Measurements from ENCODE around the gene USP6NL. TPM values are rescaled to one million over a fixed set of nuclear protein-coding genes. Genes with fewer than 3 reads are reported as not detected.

The USP6NL gene
- total and polyA plus RNA-seq, 2 of the 13 experiments (the other 11 are each of a cell fraction or from before 2014, with no cell fraction given), result 10.5 to 22.9 TPM

DNA sequence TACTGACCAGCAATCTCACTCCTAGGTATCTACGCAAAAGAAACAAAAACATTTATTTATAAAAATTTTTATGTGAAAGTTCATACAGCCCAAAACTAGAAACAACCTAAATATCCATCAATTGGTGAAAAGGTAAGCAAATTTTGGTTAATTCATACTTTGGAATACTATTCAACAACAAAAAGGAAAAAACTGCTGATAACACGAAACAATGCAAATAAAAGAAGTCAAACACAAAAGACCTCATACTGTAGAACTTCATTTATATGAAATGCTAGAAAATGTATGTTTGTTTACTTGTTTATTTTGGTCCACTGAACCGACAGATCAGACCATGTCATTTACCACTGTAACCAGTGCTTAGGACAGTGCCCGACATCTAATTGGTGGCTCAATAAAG lies 60.3 kb downstream of the USP6NL start (continued):
- TF ChIP-seq, protein P1, sequence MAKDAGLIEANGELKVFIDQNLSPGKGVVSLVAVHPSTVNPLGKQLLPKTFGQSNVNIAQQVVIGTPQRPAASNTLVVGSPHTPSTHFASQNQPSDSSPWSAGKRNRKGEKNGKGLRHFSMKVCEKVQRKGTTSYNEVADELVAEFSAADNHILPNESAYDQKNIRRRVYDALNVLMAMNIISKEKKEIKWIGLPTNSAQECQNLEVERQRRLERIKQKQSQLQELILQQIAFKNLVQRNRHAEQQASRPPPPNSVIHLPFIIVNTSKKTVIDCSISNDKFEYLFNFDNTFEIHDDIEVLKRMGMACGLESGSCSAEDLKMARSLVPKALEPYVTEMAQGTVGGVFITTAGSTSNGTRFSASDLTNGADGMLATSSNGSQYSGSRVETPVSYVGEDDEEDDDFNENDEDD (CRISPR knock-in tag; IDR thresholded peaks at IDR 0.05; ENCODE audit: borderline replicate concordance), result no peak
- TF ChIP-seq, protein P2, sequence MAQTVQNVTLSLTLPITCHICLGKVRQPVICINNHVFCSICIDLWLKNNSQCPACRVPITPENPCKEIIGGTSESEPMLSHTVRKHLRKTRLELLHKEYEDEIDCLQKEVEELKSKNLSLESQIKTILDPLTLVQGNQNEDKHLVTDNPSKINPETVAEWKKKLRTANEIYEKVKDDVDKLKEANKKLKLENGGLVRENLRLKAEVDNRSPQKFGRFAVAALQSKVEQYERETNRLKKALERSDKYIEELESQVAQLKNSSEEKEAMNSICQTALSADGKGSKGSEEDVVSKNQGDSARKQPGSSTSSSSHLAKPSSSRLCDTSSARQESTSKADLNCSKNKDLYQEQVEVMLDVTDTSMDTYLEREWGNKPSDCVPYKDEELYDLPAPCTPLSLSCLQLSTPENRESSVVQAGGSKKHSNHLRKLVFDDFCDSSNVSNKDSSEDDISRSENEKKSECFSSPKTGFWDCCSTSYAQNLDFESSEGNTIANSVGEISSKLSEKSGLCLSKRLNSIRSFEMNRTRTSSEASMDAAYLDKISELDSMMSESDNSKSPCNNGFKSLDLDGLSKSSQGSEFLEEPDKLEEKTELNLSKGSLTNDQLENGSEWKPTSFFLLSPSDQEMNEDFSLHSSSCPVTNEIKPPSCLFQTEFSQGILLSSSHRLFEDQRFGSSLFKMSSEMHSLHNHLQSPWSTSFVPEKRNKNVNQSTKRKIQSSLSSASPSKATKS (CRISPR knock-in tag; IDR thresholded peaks at IDR 0.05), result no peak
- TF ChIP-seq ZNF263 (CRISPR knock-in tag; IDR thresholded peaks at IDR 0.05) (no peak), FOXK1 (CRISPR knock-in tag; IDR thresholded peaks at IDR 0.05; ENCODE audit: borderline replicate concordance, low read depth) (no peak), ZNF572 (CRISPR knock-in tag; IDR thresholded peaks at IDR 0.05) (no peak), EEA1 (CRISPR knock-in tag; IDR thresholded peaks at IDR 0.05; ENCODE audit: borderline replicate concordance) (no peak)

DNA sequence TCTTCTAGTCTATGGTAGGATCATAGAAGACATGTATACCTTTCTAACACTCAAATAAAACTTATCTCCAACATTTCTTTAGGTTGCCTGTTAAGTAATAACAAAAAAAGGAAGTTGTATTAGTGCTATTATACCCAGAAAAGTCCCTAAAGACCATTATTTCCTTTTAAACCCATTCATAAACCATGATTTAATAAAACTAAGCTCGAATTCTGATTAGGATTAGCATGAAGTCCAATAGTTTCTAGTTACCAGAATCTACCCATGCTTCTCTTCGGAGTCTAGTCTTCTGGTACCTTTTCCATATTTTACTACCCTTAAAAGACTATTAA lies 62.7 kb downstream of the USP6NL start:
- Histone ChIP-seq H3K36me3 (replicated peaks in 1 of 2; ENCODE audit: control insufficient read depth in 1 of 2, insufficient read depth in 2 of 2, low read length in 2 of 2) (no peaks in the 10 kb centered on the region), H4K20me1 (ENCODE audit: insufficient read depth, low read length) (peaks cover 3% of the 10 kb centered on the region), H3K4me3 (replicated peaks in 1 of 3; ENCODE audit: insufficient read depth in 1 of 3, low read depth in 2 of 3, low read length in 3 of 3) (no peak overlapping the region), H3K9ac (ENCODE audit: insufficient read depth, low read depth, low read length) (no peak overlapping the region), H3K4me2 (ENCODE audit: low read depth, low read length) (no peak overlapping the region), H3K27me3 (ENCODE audit: control insufficient read depth in 1 of 2, insufficient read depth in 2 of 2, low read length in 2 of 2) (no peaks in the 10 kb centered on the region), H3K27ac (ENCODE audit: extremely low read length, insufficient read depth, low read length) (no peak overlapping the region), H3K79me2 (ENCODE audit: insufficient read depth, low read length) (peaks cover 61% of the 10 kb centered on the region), H3K4me1 (ENCODE audit: insufficient read depth, low read length) (peaks cover 65% of the 10 kb centered on the region), H2AFZ (ENCODE audit: low read length) (no peak overlapping the region), H3K9me3 (ENCODE audit: low read length) (no peaks in the 10 kb centered on the region)
- ChIA-PET CTCF (ENCODE audit: low intra/inter-chr PET ratio, low total read pairs) (no interaction called here), POLR2A (no interaction called here)
- FAIRE-seq (no peak), DNase-seq (ENCODE audit: low spot score) (no peak), ATAC-seq (no peak)
- intact Hi-C loops (cut with micrococcal nuclease; ENCODE audit: unreplicated experiment), result no loop called here
- 99% methylated on average over 2 of the region's 2 CpGs for WGBS (ENCODE audit: low lambda C conversion rate)
- BruUV-seq (replicated peaks), result TSS peak; percentile 8
- in situ Hi-C loops (cut with HindIII; ENCODE audit: extremely low pct_ligation_motif_present, low pct_unique_long_range_greater_than_20kb), result no loop called here
- TF ChIP-seq ZMYM2 (CRISPR knock-in tag; IDR thresholded peaks at IDR 0.05) (no peak), ZNF790 (CRISPR knock-in tag; IDR thresholded peaks at IDR 0.05; ENCODE audit: borderline replicate concordance) (no peak), TRIM24 (CRISPR knock-in tag; IDR thresholded peaks at IDR 0.05) (no peak), ZNF674 (CRISPR knock-in tag; IDR thresholded peaks at IDR 0.05; ENCODE audit: low read depth) (no peak)
- TF ChIP-seq, protein P3, sequence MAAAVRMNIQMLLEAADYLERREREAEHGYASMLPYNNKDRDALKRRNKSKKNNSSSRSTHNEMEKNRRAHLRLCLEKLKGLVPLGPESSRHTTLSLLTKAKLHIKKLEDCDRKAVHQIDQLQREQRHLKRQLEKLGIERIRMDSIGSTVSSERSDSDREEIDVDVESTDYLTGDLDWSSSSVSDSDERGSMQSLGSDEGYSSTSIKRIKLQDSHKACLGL (CRISPR knock-in tag; IDR thresholded peaks at IDR 0.05), result no peak
- TF ChIP-seq, protein P4, sequence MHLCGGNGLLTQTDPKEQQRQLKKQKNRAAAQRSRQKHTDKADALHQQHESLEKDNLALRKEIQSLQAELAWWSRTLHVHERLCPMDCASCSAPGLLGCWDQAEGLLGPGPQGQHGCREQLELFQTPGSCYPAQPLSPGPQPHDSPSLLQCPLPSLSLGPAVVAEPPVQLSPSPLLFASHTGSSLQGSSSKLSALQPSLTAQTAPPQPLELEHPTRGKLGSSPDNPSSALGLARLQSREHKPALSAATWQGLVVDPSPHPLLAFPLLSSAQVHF (CRISPR knock-in tag; IDR thresholded peaks at IDR 0.05), result no peak

Measured in HepG2 (cell line).